ENCODE data around the gene CAMSAP1.

DNA sequence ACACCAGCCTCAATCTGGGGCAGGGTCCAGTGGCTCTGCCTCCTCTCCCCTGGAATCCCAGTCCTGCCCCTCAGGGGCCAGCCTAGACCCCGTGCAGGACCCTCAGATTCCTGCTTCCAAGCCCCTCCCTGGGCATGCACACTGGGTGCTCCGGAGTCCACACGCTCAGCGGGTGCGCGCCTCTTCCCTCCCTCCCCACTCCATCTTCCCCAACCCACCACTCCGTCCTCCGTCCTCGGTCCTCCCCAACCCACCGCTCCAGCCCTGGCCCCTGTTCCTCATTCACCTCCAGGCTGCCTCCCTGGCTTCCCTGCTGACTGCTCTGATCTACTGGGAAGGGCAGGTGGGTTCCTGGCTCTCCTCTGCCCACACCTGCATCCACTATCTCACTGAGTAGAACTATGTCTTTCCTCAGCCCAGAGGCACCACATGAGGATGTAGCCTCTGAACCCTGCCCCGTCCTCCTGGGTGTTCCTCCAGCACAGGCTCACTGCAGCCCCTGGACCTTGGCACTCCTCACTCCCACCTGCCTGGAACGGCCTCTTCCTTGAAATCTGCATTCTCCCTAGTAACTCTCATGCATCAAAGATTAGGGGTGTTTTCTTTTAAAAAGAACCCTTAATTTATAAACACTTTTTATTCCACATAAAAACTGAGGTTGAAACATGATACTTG, 92.8 kb downstream of the CAMSAP1 start:
- no peak for TF ChIP-seq POLR2A (IDR thresholded peaks at IDR 0.05)
- no peak for TF ChIP-seq EP300 (IDR thresholded peaks at IDR 0.05)
- no peak for TF ChIP-seq POLR2AphosphoS5 (IDR thresholded peaks at IDR 0.05)
- TF ChIP-seq, protein P1, sequence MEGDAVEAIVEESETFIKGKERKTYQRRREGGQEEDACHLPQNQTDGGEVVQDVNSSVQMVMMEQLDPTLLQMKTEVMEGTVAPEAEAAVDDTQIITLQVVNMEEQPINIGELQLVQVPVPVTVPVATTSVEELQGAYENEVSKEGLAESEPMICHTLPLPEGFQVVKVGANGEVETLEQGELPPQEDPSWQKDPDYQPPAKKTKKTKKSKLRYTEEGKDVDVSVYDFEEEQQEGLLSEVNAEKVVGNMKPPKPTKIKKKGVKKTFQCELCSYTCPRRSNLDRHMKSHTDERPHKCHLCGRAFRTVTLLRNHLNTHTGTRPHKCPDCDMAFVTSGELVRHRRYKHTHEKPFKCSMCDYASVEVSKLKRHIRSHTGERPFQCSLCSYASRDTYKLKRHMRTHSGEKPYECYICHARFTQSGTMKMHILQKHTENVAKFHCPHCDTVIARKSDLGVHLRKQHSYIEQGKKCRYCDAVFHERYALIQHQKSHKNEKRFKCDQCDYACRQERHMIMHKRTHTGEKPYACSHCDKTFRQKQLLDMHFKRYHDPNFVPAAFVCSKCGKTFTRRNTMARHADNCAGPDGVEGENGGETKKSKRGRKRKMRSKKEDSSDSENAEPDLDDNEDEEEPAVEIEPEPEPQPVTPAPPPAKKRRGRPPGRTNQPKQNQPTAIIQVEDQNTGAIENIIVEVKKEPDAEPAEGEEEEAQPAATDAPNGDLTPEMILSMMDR (IDR thresholded peaks at IDR 0.05) = no peak
